Measurements from ENCODE around the gene RANBP17.
"Not testable (repeated sequence)": the region's sequence is repeated elsewhere in the genome, so short reads cannot be mapped to it uniquely, and the experiment has no call there.

RANBP17 gene

GRCh38 chr5:171250738-171251137, 388.9 kb downstream of the RANBP17 start:
- DNase-seq (ENCODE audit: low spot score), result no peak

- no peak for DNase-seq (ENCODE audit: low spot score)
Measured at GRCh38 chr5:171251519-171251918, 389.7 kb downstream of the RANBP17 start.

DNA sequence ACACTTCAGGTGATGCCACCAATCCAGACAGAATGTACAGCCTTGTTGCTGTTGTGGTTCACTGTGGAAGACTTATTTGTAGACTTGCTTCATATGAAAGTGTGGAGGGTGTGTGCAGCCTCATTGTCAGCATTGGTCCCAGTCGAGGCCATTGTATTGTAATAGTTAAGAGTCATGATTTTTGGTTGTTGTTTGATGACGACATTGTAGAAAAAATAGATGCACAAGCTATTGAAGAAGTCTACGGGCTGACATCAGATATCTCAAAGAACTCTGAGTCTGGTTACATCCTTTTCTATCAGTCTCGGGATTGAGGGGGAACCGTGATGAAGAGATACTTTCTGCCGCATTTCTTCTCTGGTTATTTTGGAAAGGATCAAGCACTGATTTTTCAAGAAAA, 390.9 kb downstream of the RANBP17 start:
- DNase-seq (ENCODE audit: low spot score), result no peak

DNA sequence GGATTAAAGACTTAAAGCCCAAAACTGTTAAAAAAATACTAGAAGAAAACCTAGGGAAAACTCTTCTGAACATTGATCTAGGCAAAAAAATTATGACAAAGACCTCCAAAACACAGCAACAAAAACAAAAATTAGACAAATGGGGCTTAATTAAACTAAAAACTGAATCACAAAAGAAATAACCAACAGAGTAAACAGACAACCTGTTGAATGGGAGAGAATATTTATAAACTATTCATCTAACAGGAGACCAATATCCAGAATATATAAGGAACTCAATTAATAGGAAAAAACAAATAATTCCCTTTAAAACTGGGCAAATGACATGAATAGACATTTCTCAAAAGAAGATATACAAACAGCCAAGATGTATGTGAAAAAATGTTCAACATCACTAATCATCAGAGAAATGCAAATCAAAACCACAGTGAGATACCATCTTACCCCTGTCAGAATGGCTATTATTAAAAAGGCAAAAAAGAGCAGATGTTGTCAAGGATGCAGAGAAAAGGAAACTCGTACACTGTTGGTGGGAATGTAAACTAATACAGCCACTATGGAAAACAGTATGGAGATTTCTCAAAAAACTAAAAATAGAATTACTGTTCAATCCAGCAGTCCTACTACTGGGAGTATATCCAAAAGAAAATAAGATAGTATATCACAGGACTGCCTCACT, 397.1 kb downstream of the RANBP17 start:
- no peak for DNase-seq (ENCODE audit: low spot score)

GRCh38 chr5:171261361-171261760, 399.5 kb downstream of the RANBP17 start:
- DNase-seq (ENCODE audit: low spot score), result no peak

GRCh38 chr5:171261904-171262303, 400.1 kb downstream of the RANBP17 start:
- DNase-seq (ENCODE audit: low spot score), result no peak

DNA sequence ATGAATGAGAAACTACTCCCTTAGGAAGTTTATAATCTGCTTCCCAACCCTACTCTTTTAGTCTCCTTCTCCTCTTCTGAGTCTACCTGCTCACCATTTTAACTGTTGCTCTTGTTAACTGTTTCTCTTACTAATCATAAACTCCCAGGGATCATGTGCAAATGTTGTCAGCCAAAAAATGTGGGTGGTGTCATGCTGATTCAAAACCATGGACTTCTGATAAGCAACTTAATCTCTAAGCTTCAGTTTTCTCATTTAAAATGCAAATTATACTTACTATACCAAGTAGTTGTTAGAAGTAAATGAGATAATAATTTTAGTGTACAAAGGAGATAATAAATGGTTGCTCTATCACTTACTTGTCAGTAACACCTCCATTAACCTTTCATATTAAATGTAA, 401.4 kb downstream of the RANBP17 start:
- DNase-seq (ENCODE audit: low spot score), result no peak

- no peak for DNase-seq (ENCODE audit: low spot score)
Measured at GRCh38 chr5:171264843-171265242, 403.0 kb downstream of the RANBP17 start.

GRCh38 chr5:171268700-171269620, 407.1 kb downstream of the RANBP17 start:
- no peak for DNase-seq (ENCODE audit: low spot score)

DNA sequence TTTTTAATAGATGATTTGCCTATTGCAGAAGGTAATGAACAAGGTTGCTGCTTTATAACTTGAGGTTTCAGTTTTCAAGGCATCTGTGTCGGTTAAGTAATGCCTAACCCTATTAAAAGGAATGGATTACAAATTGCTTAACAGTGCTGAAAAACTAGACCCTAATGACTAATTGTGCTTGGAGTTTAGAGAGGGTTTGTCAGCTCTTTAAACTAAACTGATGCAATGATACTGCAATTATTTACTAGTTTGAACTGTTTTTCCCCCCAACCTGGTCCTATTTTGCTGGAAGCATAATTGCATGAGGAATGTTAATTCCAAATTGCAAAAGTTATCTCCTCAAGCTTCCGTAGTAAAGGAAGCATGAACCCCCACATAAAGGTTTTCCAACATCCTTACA, 407.9 kb downstream of the RANBP17 start:
- DNase-seq (ENCODE audit: low spot score), result no peak

DNA sequence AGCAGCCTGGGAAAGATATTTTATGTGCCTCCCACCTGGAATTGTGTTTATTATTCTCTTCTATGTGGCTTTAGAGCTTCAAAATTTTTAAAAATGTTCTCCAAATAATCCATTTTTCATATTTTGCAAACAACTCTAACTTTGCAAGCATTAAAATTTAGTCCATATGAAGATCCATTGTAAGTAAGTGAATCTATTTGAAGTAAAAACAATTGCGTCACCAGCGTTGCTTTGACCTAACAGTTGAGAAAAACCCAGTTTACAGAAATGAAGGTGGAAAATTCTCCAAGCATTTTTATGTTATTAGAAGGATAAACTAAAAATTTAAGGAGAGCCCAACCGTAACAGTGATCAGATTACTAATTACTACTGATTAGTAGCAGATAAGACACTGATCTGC, 408.3 kb downstream of the RANBP17 start:
- DNase-seq (ENCODE audit: low spot score), result no peak

GRCh38 chr5:171271798-171272197, 410.0 kb downstream of the RANBP17 start:
- DNase-seq (ENCODE audit: low spot score), result no peak

- DNase-seq (ENCODE audit: low spot score), result no peak
Measured at GRCh38 chr5:171272996-171273970, 411.5 kb downstream of the RANBP17 start.

- no peak for DNase-seq (ENCODE audit: low spot score)
Measured at GRCh38 chr5:171275841-171276544, 414.2 kb downstream of the RANBP17 start.

GRCh38 chr5:171283753-171284152, 421.9 kb downstream of the RANBP17 start:
- DNase-seq (ENCODE audit: low spot score), result no peak

- no peak for DNase-seq (ENCODE audit: low spot score)
Measured at GRCh38 chr5:171285465-171285864, 423.6 kb downstream of the RANBP17 start.

GRCh38 chr5:171288066-171288465, 426.2 kb downstream of the RANBP17 start:
- DNase-seq (ENCODE audit: low spot score), result no peak

- DNase-seq (ENCODE audit: low spot score), result no peak
Measured at GRCh38 chr5:171291371-171291770, 429.6 kb downstream of the RANBP17 start.

GRCh38 chr5:171295299-171295698, 433.5 kb downstream of the RANBP17 start:
- no peak for DNase-seq (ENCODE audit: low spot score)

- DNase-seq (ENCODE audit: low spot score), result no peak
Measured at GRCh38 chr5:171295801-171296200, 434.0 kb downstream of the RANBP17 start.

DNA sequence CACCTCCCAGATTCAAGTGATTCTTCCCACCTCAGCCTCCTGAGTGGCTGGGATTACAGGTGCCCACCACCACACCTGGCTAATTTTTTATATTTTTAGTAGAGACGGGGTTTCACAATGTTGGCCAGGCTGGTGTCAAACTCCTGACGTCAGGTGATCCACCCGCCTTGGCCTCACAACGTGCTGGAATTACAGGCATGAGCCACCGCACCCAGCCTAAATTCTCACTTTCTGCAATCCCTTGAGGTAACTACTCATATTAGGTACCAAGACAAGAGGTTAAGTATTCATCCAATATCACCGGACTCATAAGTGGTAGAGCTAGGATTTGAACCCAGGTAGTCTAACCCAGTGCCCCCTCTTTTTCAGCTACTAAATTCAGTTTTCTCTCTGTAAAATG, 436.1 kb downstream of the RANBP17 start:
- DNase-seq (ENCODE audit: low spot score), result not testable (repeated sequence)

- no peak for DNase-seq (ENCODE audit: low spot score)
Measured at GRCh38 chr5:171299228-171299627, 437.4 kb downstream of the RANBP17 start.
